Esophagus muscularis mucosa (tissue), 4 donors: Measurements from ENCODE around the gene MITF. TPM values are rescaled to one million over a fixed set of nuclear protein-coding genes. Genes with fewer than 3 reads are reported as not detected.

Experiments used
- DNase-seq: peaks from one replicate; pipeline ENCODE4 v3.0.0-alpha.2; 2017; ENCODE audit errors: extremely low spot score
- H3K27ac ChIP-seq, 4 donors: fragments of 200-600 bp; sonication (generic); replicated peaks in 1 of 4; 1 replicate in 3 of 4; 2 replicates in 1 of 4; pipeline ENCODE4 v1.5.1; 2016 to 2019; ENCODE audit warnings: mild to moderate bottlenecking in 1 of 4
- H3K27me3 ChIP-seq, 4 donors: fragments of 200-600 bp; sonication (generic); one replicate each; pipeline versions ENCODE4 v1.5.1 to v1.6.0; 2016 to 2019
- H3K36me3 ChIP-seq, 4 donors: fragments of 200-600 bp; sonication (generic); one replicate each; pipeline ENCODE4 v1.5.1; 2016 to 2019
- H3K4me1 ChIP-seq, 4 donors: fragments of 200-600 bp; sonication (generic); one replicate each; pipeline ENCODE4 v1.5.1; 2016 to 2019
- H3K4me3 ChIP-seq, 4 donors: fragments of 200-600 bp; sonication (generic); 1 replicate in 2 of 4; 2 replicates in 2 of 4; pipeline ENCODE4 v1.5.1; 2016 to 2019; ENCODE audit warnings: mild to moderate bottlenecking in 4 of 4, moderate library complexity in 1 of 4
- H3K9me3 ChIP-seq, 4 donors: fragments of 200-600 bp; sonication (generic); 1 replicate in 3 of 4; 2 replicates in 1 of 4; pipeline ENCODE4 v1.5.1; 2016 to 2019
- CTCF ChIP-seq, 3 experiments: fragments of 200-600 bp in 2 of 3; fragments of 450-650 bp in 1 of 3; sonication (generic) in 2 of 3; IDR thresholded peaks; one replicate each; pipeline ENCODE4 v1.5.1; 2017 to 2019; ENCODE audit warnings: antibody characterized with exemption in 3 of 3, mild to moderate bottlenecking in 2 of 3, moderate library complexity in 1 of 3
- EP300 ChIP-seq: sonication (generic); formaldehyde crosslinking; IDR thresholded peaks from one replicate; pipeline ENCODE4 v1.6.1; 2017; ENCODE audit warnings: antibody characterized with exemption
- POLR2A ChIP-seq: fragments of 450-650 bp; IDR thresholded peaks from one replicate; pipeline ENCODE4 v1.6.1; 2017; ENCODE audit warnings: antibody characterized with exemption, moderate library complexity, mild to moderate bottlenecking, low read depth
- POLR2AphosphoS5 ChIP-seq, 2 donors: sonication (generic); formaldehyde crosslinking; IDR thresholded peaks; one replicate each; pipeline ENCODE4 v1.6.1; 2017; ENCODE audit warnings: antibody characterized with exemption in 2 of 2
- WGBS: methylation state at CpG from one replicate; pipeline ENCODE4 v1.1.5; 2018; 5-methylcytosine and 5-hydroxymethylcytosine counted together
- intact Hi-C: fragments of 100-400 bp; cut with DNase I; formaldehyde crosslinking; loops from one replicate; pipeline ENCODE4 v1.15.1; 2023
- total RNA-seq, 4 donors: library from RNA; depleted of rRNA; stranded (reverse); fragments of >200 nt; gene quantifications; one replicate each; pipeline versions ENCODE4 v1.1.0 to v1.2.1, GENCODE V29; 2016

Gene MITF
- total RNA-seq, 4 donors from 2014 or later = 68.1 to 141 (median 81.2) TPM

GRCh38 chr3:69700949-69701348 lies 38.3 kb upstream of the MITF start:
- H3K27ac ChIP-seq = no peak overlapping the region
- H3K36me3 ChIP-seq = no peaks in the 10 kb centered on the region
- H3K9me3 ChIP-seq = peaks cover 0 to 9% (median 4%) of the 10 kb centered on the region in 4 donors
- H3K27me3 ChIP-seq = no peaks in the 10 kb centered on the region
- intact Hi-C loops = no loop called here
- no peak overlapping the region for H3K4me3 ChIP-seq
- no peak for DNase-seq
- H3K4me1 ChIP-seq = no peaks in the 10 kb centered on the region
- no peak for TF ChIP-seq EP300
- TF ChIP-seq POLR2AphosphoS5 (IDR thresholded peaks at IDR 0.05) = no peak
- no peak for TF ChIP-seq POLR2A
- no peak for TF ChIP-seq CTCF (IDR thresholded peaks at IDR 0.05)
- WGBS = 80% methylated on average over 1 of the region's 1 CpG

GRCh38 chr3:69710153-69710977 lies 28.9 kb upstream of the MITF start:
- TF ChIP-seq CTCF (IDR thresholded peaks at IDR 0.05) = no peak
- no peak for TF ChIP-seq POLR2A
- no peak for TF ChIP-seq EP300
- no peak for TF ChIP-seq POLR2AphosphoS5 (IDR thresholded peaks at IDR 0.05)
- peaks cover 0 to 4% (median 0%) of the 10 kb centered on the region in 4 donors for H3K4me1 ChIP-seq
- no peak overlapping the region for H3K27ac ChIP-seq
- H3K4me3 ChIP-seq = no peak overlapping the region
- no peaks in the 10 kb centered on the region for H3K27me3 ChIP-seq
- 71% methylated on average over 4 of the region's 4 CpGs for WGBS
- no peaks in the 10 kb centered on the region for H3K9me3 ChIP-seq
- intact Hi-C loops = no loop called here
- no peak for DNase-seq
- no peaks in the 10 kb centered on the region for H3K36me3 ChIP-seq

- WGBS = 57% methylated on average over 5 of the region's 5 CpGs
These were observed 27.0 kb upstream of the MITF start for GRCh38 chr3:69712269-69712668.

GRCh38 chr3:69712933-69713332 lies 26.3 kb upstream of the MITF start:
- H3K9me3 ChIP-seq = no peaks in the 10 kb centered on the region
- intact Hi-C loops = no loop called here
- no peak overlapping the region for H3K4me3 ChIP-seq
- no peaks in the 10 kb centered on the region for H3K27me3 ChIP-seq
- DNase-seq = no peak
- peaks cover 0 to 5% (median 2%) of the 10 kb centered on the region in 4 donors for H3K4me1 ChIP-seq
- H3K27ac ChIP-seq = no peak overlapping the region
- WGBS = 71% methylated on average over 4 of the region's 4 CpGs
- no peak for TF ChIP-seq POLR2A
- TF ChIP-seq EP300 = no peak
- TF ChIP-seq POLR2AphosphoS5 (IDR thresholded peaks at IDR 0.05) = no peak
- no peak for TF ChIP-seq CTCF (IDR thresholded peaks at IDR 0.05)
- no peaks in the 10 kb centered on the region for H3K36me3 ChIP-seq

More at GRCh38 chr3:69712269-69712668, 27.0 kb upstream of the MITF start:
- Histone ChIP-seq H3K27ac (no peak overlapping the region), H3K4me1 (peaks cover 0 to 5% (median 2%) of the 10 kb centered on the region in 4 donors), H3K27me3 (no peaks in the 10 kb centered on the region), H3K4me3 (no peak overlapping the region), H3K36me3 (no peaks in the 10 kb centered on the region), H3K9me3 (no peaks in the 10 kb centered on the region)
- no peak for DNase-seq
- intact Hi-C loops = no loop called here
- TF ChIP-seq POLR2A (no peak), EP300 (no peak), POLR2AphosphoS5 (IDR thresholded peaks at IDR 0.05) (no peak), CTCF (IDR thresholded peaks at IDR 0.05) (no peak)
